GM18511 (cell line): ENCODE results near the gene GARRE1.
"Not testable (repeated sequence)": the region's sequence is repeated elsewhere in the genome, so short reads cannot be mapped to it uniquely, and the experiment has no call there.

Experiments
- ATAC-seq: cut with Tn5 transposase; IDR thresholded peaks from one replicate; pipeline ENCODE4 v1.9.1; 2021; ENCODE audit warnings: mild to moderate bottlenecking, moderate library complexity; ENCODE audit not compliant: unreplicated experiment

Gene GARRE1

GRCh38 chr19:34254046-34254697 lies at the start of gene GARRE1:
Gene GARRE1 (plus strand): TSS chr19:34254554. CDS start chr19:34300474, 45,920 bp downstream.
- ATAC-seq: peak; percentile 95

DNA sequence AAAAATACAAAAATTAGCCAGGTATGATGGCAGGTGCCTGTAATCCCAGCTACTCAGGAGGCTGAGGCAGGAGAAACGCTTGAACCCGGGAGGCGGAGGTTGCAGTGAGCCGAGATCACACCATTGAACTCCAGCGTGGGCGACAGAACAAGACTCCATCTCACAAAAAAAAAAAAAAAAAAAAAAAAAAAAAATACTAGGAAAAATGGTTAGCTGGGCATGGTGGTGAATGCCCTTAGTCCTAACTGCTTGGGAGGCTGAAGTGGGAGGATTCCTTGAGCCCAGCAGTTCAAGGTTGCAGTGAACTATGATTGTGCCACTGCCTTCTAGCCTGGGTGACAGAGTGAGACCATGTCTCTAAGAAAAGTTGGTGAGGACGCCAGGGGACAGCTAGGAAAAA lies 49.0 kb upstream of the GARRE1 start:
- not testable (repeated sequence) for ATAC-seq

GRCh38 chr19:34208291-34208884 lies 46.0 kb upstream of the GARRE1 start:
- no peak for ATAC-seq

- no peak for ATAC-seq
Measured at GRCh38 chr19:34209726-34210125, 44.6 kb upstream of the GARRE1 start.

- ATAC-seq: no peak
Measured at GRCh38 chr19:34213283-34213682, 41.1 kb upstream of the GARRE1 start.

DNA sequence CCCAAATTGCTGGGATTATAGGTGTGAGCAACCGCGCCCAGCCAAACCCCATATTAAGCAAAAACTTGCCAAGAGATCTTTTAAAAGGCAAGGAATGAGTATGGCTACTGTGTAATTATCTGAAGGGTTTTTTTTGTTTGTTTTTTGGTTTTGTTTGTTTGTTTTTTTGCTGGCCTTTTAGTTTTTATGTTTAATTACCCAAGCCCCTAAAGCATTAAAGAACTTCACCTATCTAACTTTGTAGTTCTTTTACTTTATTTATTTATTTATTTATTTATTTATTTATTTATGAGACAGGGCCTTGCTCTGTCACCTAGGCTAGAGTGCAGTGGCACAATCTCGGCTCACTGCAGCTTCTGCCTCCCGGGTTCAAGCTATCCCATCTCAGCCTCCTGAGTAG lies 40.3 kb upstream of the GARRE1 start:
- ATAC-seq: no peak

GRCh38 chr19:34215006-34215665 lies 39.2 kb upstream of the GARRE1 start:
- no peak for ATAC-seq

DNA sequence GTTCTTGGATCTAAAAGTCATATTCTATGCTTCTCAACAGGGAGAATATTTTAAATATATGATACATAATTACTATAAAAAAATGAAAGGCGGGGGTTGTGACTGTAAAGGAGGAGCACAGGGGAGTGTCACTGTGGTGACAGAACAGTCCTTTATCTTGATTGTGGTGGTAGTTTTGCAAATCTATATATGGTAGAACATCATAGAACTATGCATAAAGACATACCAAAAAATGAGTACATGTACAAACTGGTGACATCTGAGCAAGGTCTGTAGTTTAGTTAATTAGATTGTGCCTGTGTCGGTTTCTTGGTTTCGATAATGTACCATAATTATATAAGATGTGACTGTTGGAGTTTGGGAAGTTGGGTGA lies 38.7 kb upstream of the GARRE1 start:
- no peak for ATAC-seq

GRCh38 chr19:34216745-34217219 lies 37.6 kb upstream of the GARRE1 start:
- ATAC-seq: not testable (repeated sequence)

DNA sequence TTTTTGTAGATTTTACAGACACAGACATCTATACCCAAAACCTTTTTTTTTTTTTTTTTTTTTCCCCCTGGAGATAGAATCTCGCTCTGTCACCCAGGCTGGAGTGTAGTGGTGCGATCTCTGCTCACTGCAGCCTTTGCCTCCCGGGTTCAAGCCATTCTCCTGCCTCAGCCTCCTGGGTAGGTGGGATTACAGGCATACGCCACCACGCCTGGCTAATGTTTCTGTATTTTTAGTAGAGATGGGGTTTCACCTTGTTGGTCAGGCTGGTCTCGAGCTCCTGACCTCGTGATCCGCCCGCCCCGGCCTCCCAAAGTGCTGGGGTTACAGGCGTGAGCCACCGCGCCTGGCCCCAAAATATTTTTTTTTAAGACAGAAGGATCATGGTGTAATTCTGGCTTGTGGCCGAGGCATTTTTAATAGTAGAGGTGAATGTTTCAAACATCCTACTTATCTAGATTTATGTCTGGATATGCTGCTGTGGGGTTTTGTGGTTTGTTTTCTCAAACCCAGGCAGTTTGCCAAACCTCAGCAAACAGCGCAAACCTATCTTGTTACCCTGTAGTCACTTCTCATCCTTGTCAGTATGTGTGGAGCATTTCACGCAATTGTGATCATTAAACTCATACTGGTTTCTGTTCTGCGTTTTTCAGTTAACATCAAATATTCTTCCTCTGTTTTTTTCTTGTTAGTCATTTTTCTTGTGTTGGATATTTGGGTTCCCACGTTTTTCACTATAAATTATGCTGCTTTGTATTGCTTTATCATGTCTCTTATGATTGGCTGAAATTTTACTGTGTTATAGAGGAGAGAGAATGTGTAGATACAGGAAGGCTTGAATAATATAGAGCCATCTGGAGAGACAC lies 36.2 kb upstream of the GARRE1 start:
- peak; percentile 85 for ATAC-seq

- no peak for ATAC-seq
Measured at GRCh38 chr19:34218818-34219164, 35.6 kb upstream of the GARRE1 start.

DNA sequence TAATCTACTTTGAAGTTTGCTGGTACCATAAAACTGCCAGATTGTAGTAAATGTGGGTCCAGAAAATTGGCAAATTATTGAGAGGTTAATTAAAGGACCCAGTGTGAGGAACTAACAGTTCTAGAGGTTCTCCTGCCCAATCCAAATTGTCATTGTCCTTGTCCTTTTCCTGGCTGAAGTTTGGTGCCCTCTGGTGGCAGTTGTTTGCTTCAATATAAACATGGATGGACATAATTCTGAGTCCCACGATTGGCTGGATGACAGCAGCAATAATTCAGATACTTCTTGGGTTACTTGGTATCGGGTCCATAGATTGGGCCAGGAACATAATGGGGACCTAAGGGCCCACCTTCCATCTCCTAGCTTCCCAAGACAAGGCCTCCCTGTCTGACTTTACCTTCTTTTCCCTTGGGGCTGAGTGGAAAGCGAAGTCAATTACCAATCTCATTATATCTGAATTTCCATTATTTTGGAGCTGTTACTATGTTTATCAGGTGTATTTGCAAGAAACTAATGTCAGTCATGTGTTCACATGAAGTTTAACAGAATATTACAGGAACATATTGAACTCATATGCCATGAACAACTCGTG lies 33.8 kb upstream of the GARRE1 start:
- ATAC-seq: no peak

DNA sequence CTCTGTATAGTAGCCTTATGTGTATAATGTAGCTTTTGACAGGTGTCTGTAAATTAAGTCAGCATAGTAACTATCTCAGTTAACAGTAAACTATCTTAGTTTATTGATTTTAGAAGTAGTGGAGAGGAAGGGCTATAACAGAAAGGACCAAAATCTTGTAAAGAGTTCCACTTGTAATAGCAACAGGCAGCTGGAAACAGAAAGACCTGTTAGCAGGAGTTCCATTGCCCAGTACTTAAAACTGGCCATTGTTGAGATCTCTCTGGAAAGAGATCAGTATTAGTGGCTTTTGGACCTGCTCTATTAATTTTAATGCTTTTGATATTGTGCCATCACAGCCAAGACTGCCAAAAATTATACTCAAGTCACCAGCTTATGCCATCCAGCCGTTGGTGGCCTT lies 32.0 kb upstream of the GARRE1 start:
- no peak for ATAC-seq

DNA sequence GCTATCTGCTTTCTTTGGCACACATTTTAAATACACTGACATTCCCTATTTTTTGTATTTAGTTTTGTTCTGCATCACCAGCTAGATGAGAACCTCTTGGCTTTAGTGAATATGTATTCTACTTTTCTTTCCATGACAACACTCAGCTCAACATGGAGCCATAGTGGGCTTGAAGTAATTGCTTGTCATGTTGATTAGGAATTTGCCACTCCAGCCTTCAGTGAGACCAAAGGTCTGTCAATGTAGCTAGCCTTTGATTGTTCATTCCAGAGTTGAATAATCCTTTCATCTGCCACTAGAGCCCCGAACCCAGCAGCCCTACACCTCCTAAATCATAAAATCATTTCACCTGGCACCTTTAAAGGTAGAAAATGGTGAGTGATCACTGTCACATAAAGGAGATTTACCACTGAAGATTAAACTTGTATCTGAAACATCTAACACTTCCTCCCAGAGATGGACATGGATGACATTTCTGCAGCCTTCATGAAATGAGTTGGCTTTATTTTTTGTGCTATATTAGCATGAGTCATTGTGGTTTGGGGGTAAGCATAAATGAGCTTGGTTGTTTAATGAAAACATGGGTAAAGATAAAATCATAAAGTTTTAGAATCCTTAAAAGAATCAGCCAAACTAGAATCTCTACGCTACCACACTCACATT lies 29.2 kb upstream of the GARRE1 start:
- ATAC-seq: no peak

GRCh38 chr19:34225659-34226015 lies 28.7 kb upstream of the GARRE1 start:
- ATAC-seq: no peak

DNA sequence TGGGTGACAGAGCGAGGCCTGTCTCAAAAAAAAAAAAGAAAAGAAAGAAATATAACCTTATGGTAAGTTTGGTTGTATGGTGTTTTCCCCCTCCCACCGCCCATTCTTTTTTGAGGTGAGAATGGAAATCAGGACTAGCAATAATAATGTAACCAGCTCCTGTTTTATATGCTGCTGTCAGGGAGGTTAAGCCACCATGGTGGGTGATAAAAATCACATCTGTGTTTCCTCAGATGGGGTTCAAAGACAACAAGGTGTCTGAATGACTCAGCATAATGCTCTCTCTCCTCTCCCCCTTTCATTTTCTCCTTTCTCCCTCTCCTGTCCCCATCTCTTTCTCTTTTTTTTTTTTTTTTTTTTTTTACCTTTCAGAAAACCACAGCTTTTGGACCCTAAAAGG lies 28.3 kb upstream of the GARRE1 start:
- no peak for ATAC-seq

- no peak for ATAC-seq
Measured at GRCh38 chr19:34228347-34228746, 26.0 kb upstream of the GARRE1 start.

DNA sequence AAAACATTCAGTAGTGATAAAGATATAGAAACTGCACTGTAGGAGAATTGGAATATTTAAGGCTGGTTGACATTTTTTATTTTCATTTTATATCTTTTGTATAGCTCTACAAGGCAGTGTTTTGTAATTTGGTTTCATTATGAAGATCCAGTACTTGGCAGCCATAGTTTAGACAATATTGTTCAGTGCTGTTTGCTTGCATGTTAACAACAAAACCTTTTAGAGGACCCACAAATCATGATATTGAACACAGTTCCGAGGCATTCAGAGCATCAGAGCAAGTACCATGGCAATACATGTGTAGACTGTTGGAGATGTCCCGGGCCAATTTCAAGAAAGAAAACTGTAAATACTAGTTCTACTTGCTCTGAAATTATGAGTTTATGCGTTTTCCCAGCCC lies 25.6 kb upstream of the GARRE1 start:
- no peak for ATAC-seq

- ATAC-seq: no peak
Measured at GRCh38 chr19:34229721-34230120, 24.6 kb upstream of the GARRE1 start.

GRCh38 chr19:34230820-34231219 lies 23.5 kb upstream of the GARRE1 start:
- ATAC-seq: no peak

- no peak for ATAC-seq
Measured at GRCh38 chr19:34231439-34231838, 22.9 kb upstream of the GARRE1 start.
